WERI-Rb-1 (cell line): ENCODE data around the gene S100A8.

Source experiments
- DNase-seq: peaks from one replicate; pipeline ENCODE4 v3.0.0-alpha.2; 2020
- H3K27ac ChIP-seq: fragments of 250-450 bp; sonication (Bioruptor Pico); 2 replicates; pipeline ENCODE4 v1.5.1; 2020; ENCODE audit warnings: mild to moderate bottlenecking, moderate library complexity
- H3K27me3 ChIP-seq: fragments of 250-450 bp; sonication (Bioruptor Pico); 2 replicates; pipeline ENCODE4 v1.5.1; 2021; ENCODE audit warnings: mild to moderate bottlenecking, low read depth, moderate library complexity; ENCODE audit not compliant: insufficient read depth, severe bottlenecking
- H3K36me3 ChIP-seq: fragments of 250-450 bp; sonication (Bioruptor Pico); 2 replicates; pipeline ENCODE4 v1.5.1; 2020; ENCODE audit warnings: mild to moderate bottlenecking, moderate library complexity
- H3K4me3 ChIP-seq: 2 replicates; pipeline ENCODE4 v1.5.1; 2011; ENCODE audit warnings: low read depth, mild to moderate bottlenecking, control low read depth, low read length
- H3K9me3 ChIP-seq: fragments of 250-450 bp; sonication (Bioruptor Pico); 2 replicates; pipeline ENCODE4 v1.5.1; 2021; ENCODE audit warnings: mild to moderate bottlenecking, moderate library complexity; ENCODE audit not compliant: severe bottlenecking
- TF ChIP-seq, protein P1 (sequence below): IDR thresholded peaks from 2 replicates; pipeline ENCODE4 v1.5.1; 2011; ENCODE audit warnings: low read depth, mild to moderate bottlenecking, control low read depth, inconsistent platforms, low read length

S100A8 gene

DNA sequence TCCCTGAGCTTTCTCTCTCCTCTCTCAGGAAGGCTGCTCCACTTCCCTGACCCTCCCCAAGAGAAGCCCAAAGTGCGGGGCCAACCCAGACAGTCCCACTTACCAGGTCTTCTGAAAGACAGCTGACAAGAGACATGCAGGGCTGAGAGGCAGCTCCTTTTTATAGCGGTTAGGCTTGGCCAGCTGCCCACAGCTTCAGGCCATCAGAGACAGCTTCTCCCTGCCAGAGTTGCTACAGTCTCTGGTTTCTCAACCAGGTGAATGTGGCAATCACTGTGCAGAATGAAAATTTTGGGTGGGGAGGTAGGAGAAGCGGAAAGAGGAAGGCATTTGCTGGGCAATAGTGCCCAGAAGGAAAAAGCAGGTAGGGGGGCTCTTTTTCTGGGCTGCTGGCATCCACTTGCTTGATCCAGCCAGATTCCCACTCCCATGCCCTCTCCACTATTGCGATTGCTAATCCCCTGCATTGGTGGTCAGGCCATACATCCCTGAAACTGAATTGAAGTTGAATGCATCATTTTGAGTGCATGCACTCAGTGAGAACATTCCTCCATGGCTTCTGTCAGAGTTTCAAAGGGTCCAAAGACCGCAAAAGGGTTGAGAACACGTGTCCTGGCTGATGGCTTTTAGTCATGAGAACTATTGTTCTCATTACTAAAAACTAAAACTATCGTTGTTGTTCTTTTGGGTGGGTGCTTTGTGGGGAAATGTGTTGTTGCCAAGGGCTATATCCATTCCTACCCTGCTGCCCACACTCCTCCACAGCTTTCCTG lies at the start of gene S100A8:
Gene S100A8 (minus strand): TSS at position 136 of the 773 bp plus-strand sequence. CDS start 538 bp downstream, outside the sequence.
- Histone ChIP-seq H3K27ac (no peak within 1 kb of the TSS), H3K9me3 (no peaks in the 10 kb centered on the region), H3K4me3 (no peak within 1 kb of the TSS), H3K27me3 (peaks cover 97% of the 10 kb centered on the region), H3K36me3 (no peaks in the 10 kb centered on the region)
- peak; percentile 6 for DNase-seq
- TF ChIP-seq, protein P1, sequence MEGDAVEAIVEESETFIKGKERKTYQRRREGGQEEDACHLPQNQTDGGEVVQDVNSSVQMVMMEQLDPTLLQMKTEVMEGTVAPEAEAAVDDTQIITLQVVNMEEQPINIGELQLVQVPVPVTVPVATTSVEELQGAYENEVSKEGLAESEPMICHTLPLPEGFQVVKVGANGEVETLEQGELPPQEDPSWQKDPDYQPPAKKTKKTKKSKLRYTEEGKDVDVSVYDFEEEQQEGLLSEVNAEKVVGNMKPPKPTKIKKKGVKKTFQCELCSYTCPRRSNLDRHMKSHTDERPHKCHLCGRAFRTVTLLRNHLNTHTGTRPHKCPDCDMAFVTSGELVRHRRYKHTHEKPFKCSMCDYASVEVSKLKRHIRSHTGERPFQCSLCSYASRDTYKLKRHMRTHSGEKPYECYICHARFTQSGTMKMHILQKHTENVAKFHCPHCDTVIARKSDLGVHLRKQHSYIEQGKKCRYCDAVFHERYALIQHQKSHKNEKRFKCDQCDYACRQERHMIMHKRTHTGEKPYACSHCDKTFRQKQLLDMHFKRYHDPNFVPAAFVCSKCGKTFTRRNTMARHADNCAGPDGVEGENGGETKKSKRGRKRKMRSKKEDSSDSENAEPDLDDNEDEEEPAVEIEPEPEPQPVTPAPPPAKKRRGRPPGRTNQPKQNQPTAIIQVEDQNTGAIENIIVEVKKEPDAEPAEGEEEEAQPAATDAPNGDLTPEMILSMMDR, result no peak

DNA sequence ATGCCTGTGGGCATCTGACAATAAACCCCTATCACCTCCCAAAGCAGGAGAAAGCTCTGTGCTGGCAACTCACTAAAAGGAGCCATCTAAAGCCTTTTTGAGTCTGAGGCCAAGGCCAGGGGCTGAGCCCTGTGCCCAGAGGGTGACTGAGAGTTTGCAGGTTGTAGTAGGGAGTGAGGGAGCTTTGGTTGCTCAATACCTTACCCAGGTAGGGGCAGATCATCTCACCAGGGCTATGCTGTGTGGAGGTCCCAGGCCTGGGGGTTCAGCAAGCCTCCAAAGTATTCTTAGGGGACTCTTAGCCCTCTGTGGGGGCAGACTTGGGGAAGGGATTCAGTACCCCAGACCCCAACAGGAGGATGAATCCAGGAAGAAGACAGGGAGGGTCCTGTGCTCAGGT lies 48.4 kb upstream of the S100A8 start:
- TF ChIP-seq, protein P1, result no peak
- Histone ChIP-seq H3K4me3 (no peak overlapping the region), H3K27me3 (peaks cover 87% of the 10 kb centered on the region), H3K9me3 (peaks cover 19% of the 10 kb centered on the region), H3K36me3 (no peaks in the 10 kb centered on the region), H3K27ac (no peak overlapping the region)
- no peak for DNase-seq

DNA sequence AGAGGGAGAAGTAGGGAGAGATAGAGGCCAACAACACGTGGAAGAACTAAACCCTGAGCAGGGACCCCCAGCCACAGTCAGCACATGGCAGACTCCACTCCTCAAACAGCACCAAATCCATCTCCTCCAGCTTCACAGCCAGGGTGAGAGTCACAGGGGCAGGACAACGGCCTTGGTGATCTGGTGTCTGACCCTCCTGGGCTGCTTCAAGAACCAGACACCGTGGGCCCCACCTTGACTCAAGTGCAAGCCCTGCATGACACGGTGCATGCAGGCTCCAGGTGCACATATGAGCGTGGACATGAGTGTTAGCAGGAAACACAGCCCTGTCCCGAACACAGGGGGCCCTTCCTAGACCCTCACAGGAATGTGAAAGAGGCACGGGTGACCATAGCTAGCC lies 47.7 kb upstream of the S100A8 start:
- H3K27me3 ChIP-seq, result peaks cover 87% of the 10 kb centered on the region
- DNase-seq, result no peak
- H3K9me3 ChIP-seq, result peaks cover 18% of the 10 kb centered on the region
- no peak overlapping the region for H3K4me3 ChIP-seq
- TF ChIP-seq, protein P1, result no peak
- H3K27ac ChIP-seq, result no peak overlapping the region
- H3K36me3 ChIP-seq, result no peaks in the 10 kb centered on the region

DNA sequence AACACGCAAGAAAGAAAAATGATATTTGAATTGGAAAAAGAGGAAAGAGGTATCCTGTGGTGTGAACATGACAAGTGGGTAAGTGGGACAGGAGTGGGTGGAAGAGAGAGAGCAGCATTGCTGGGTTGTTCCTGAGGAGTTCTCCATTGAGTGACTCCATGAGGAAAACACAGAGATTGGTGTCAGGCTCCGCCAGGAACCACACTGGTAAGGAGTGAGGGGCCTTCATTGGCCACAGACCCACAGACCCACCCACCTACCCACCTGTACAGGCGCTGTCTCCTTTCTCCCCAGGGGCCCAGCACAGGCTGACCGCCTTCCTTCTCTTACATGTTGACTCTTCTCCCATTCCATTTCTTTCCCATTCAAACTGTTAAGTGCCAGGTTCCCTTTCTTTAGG lies 46.4 kb upstream of the S100A8 start:
- H3K4me3 ChIP-seq, result no peak overlapping the region
- peaks cover 92% of the 10 kb centered on the region for H3K27me3 ChIP-seq
- H3K27ac ChIP-seq, result no peak overlapping the region
- H3K36me3 ChIP-seq, result no peaks in the 10 kb centered on the region
- TF ChIP-seq, protein P1, result no peak
- DNase-seq, result no peak
- H3K9me3 ChIP-seq, result peaks cover 12% of the 10 kb centered on the region

DNA sequence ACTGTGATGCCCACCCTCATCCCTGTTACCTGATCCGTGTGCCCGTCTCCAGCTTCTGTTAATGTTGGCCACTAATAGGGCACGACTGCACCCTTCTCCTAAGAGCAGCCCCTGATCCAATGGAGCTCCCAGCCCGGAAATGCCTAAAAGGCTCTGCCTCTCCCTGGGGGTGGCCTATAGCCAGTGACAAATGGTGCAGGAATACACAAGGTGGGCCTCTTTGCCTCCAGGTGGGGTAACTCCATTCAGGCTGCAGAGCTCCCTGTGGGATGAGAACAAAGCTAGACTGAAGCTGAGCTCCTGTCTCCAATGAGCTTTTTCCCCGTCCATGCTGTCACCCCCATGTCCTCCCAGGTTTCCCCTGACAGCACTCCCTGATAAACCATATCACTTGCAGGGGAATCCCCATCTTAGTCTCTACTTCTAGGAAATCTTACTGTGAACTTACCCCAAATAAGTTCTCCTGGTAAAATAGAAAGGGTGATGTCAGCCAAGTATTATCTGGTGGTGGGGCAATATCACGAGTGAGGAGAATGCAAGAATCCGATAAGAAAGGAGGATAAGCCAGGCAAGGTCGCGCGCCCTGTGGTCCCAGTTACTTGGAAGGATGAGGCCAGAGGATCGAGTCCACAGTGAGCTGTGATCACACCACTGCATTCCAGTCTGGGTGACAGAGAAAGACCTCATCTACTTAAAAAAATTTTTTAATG lies 44.0 kb upstream of the S100A8 start:
- Histone ChIP-seq H3K9me3 (peaks cover 9% of the 10 kb centered on the region), H3K4me3 (no peak overlapping the region), H3K27me3 (peaks cover 98% of the 10 kb centered on the region), H3K36me3 (no peaks in the 10 kb centered on the region), H3K27ac (no peak overlapping the region)
- TF ChIP-seq, protein P1, result no peak
- DNase-seq, result no peak
